SU-DHL-6 (cell line): Measurements from ENCODE around the gene SAMD11.

Experiments used
- H2AFZ ChIP-seq: fragments of 200-600 bp; sonication (generic); 2 replicates; pipeline ENCODE4 v1.6.1; 2014; ENCODE audit warnings: low read depth, mild to moderate bottlenecking, moderate library complexity, mixed read lengths, antibody characterized with exemption, low read length; ENCODE audit not compliant: severe bottlenecking
- H3F3A ChIP-seq: fragments of 200-600 bp; shearing (Covaris generic); 2 replicates; pipeline ENCODE4 v1.6.0; 2016; ENCODE audit warnings: antibody characterized with exemption, mild to moderate bottlenecking; ENCODE audit not compliant: insufficient read depth
- H3K27ac ChIP-seq: fragments of 200-600 bp; sonication (generic); 2 replicates; pipeline ENCODE4 v1.5.1; 2016; ENCODE audit warnings: low read depth, mild to moderate bottlenecking, low read length, moderate library complexity, mixed read lengths
- H3K27me3 ChIP-seq: fragments of 200-600 bp; sonication (generic), shearing (Covaris generic); 2 replicates; pipeline ENCODE4 v1.6.0; 2014; ENCODE audit warnings: mild to moderate bottlenecking, low read length
- H3K36me3 ChIP-seq: fragments of 200-600 bp; sonication (generic); 2 replicates; pipeline ENCODE4 v1.6.1; 2014; ENCODE audit warnings: mild to moderate bottlenecking, low read length, mixed read lengths
- H3K4me2 ChIP-seq: fragments of 300-600, 200-600 bp; shearing (Covaris generic), sonication (generic); 2 replicates; pipeline ENCODE4 v1.6.0; 2014; ENCODE audit warnings: low read length, low read depth, mild to moderate bottlenecking; ENCODE audit not compliant: poor library complexity, severe bottlenecking
- H3K4me3 ChIP-seq: fragments of 200-600 bp; sonication (generic); 2 replicates; pipeline ENCODE4 v1.5.1; 2014; ENCODE audit warnings: antibody characterized with exemption, low read length, mild to moderate bottlenecking, mixed read lengths; ENCODE audit not compliant: insufficient read depth, poor library complexity, severe bottlenecking
- H3K79me2 ChIP-seq: fragments of 200-600 bp; sonication (generic); 2 replicates; pipeline ENCODE4 v1.6.1; 2014; ENCODE audit warnings: mild to moderate bottlenecking, low read length, moderate library complexity; ENCODE audit not compliant: insufficient read depth
- H3K9ac ChIP-seq: fragments of 200-600 bp; sonication (generic); 2 replicates; pipeline ENCODE4 v1.7.0; 2014; ENCODE audit warnings: mild to moderate bottlenecking, low read length
- H3K9me2 ChIP-seq: fragments of 200-600 bp; sonication (generic); replicated peaks from 2 replicates; pipeline ENCODE4 v1.6.1; 2014; ENCODE audit warnings: low read length; ENCODE audit not compliant: insufficient read depth
- H3K9me3 ChIP-seq: fragments of 200-600 bp; sonication (generic); 2 replicates; pipeline ENCODE4 v1.6.1; 2014; ENCODE audit warnings: low read length, mixed read lengths; ENCODE audit not compliant: insufficient read depth
- H4K20me1 ChIP-seq: fragments of 200-600 bp; sonication (generic); 2 replicates; pipeline ENCODE4 v1.6.1; 2014; ENCODE audit warnings: low read depth, mild to moderate bottlenecking, antibody characterized with exemption, low read length, moderate library complexity, mixed read lengths
- CTCF ChIP-seq: fragments of 200-600 bp; sonication (generic); IDR thresholded peaks from one replicate; pipeline ENCODE4 v1.5.1; 2017; ENCODE audit warnings: antibody characterized with exemption, mild to moderate bottlenecking, low read length, moderate library complexity; ENCODE audit not compliant: insufficient read depth, poor library complexity, severe bottlenecking
- EZH2phosphoT487 ChIP-seq: fragments of 200-600 bp; sonication (generic), shearing (Covaris generic); conservative IDR thresholded peaks from 2 replicates; pipeline ENCODE4 v1.6.1; 2018; ENCODE audit warnings: mild to moderate bottlenecking, antibody characterized with exemption, low read length, moderate library complexity, mixed read lengths

Gene SAMD11

GRCh38 chr1:901108-901859 lies 22.4 kb upstream of the SAMD11 start:
- H3K9ac ChIP-seq, result no peak overlapping the region

GRCh38 chr1:902802-903201 lies 20.9 kb upstream of the SAMD11 start:
- H3K27ac ChIP-seq, result no peak overlapping the region
- no peak overlapping the region for H2AFZ ChIP-seq
- no peak overlapping the region for H3K4me3 ChIP-seq
- H3K9ac ChIP-seq, result no peak overlapping the region
- no peak overlapping the region for H3K4me2 ChIP-seq
- H3F3A ChIP-seq, result no peaks in the 10 kb centered on the region
- H3K9me2 ChIP-seq, result no peaks in the 10 kb centered on the region
- no peaks in the 10 kb centered on the region for H3K79me2 ChIP-seq
- H3K36me3 ChIP-seq, result no peaks in the 10 kb centered on the region
- H4K20me1 ChIP-seq, result no peaks in the 10 kb centered on the region
- no peak for TF ChIP-seq EZH2phosphoT487
- no peak for TF ChIP-seq CTCF
- H3K27me3 ChIP-seq, result no peaks in the 10 kb centered on the region
- no peaks in the 10 kb centered on the region for H3K9me3 ChIP-seq

More at GRCh38 chr1:901108-901859, 22.4 kb upstream of the SAMD11 start:
- no peak overlapping the region for H3K27ac ChIP-seq
- no peaks in the 10 kb centered on the region for H3K79me2 ChIP-seq
- H3F3A ChIP-seq, result no peaks in the 10 kb centered on the region
- H3K9me3 ChIP-seq, result no peaks in the 10 kb centered on the region
- no peak overlapping the region for H3K4me2 ChIP-seq
- no peak overlapping the region for H2AFZ ChIP-seq
- no peaks in the 10 kb centered on the region for H3K9me2 ChIP-seq
- no peaks in the 10 kb centered on the region for H3K27me3 ChIP-seq
- no peaks in the 10 kb centered on the region for H3K36me3 ChIP-seq
- TF ChIP-seq CTCF (no peak), EZH2phosphoT487 (no peak)
- no peaks in the 10 kb centered on the region for H4K20me1 ChIP-seq
- no peak overlapping the region for H3K4me3 ChIP-seq

- TF ChIP-seq EZH2phosphoT487 (no peak), CTCF (no peak)
- H3K9me2 ChIP-seq, result no peaks in the 10 kb centered on the region
- H3K27me3 ChIP-seq, result no peaks in the 10 kb centered on the region
- no peaks in the 10 kb centered on the region for H4K20me1 ChIP-seq
- no peaks in the 10 kb centered on the region for H3K36me3 ChIP-seq
- no peak overlapping the region for H3K27ac ChIP-seq
- no peaks in the 10 kb centered on the region for H3K9me3 ChIP-seq
- H3K4me2 ChIP-seq, result no peak overlapping the region
- H3K79me2 ChIP-seq, result no peaks in the 10 kb centered on the region
- no peak overlapping the region for H3K4me3 ChIP-seq
- no peak overlapping the region for H2AFZ ChIP-seq
- H3K9ac ChIP-seq, result no peak overlapping the region
- no peaks in the 10 kb centered on the region for H3F3A ChIP-seq
These were observed 20.4 kb upstream of the SAMD11 start for GRCh38 chr1:903305-903704.
